ENCODE data around the gene GRIK2.

- TF ChIP-seq CTCF (IDR thresholded peaks at IDR 0.05) (no peak), POLR2A (IDR thresholded peaks at IDR 0.05) (no peak)
Observed at GRCh38 chr6:101454106-101454676, 60.7 kb downstream of the GRIK2 start.

All from thyroid gland (tissue), 4 donors.